Body of pancreas (tissue), 4 donors: ENCODE data around the gene NRP1. TPM values are rescaled to one million over a fixed set of nuclear protein-coding genes. Genes with fewer than 3 reads are reported as not detected.
A peak's percentile ranks its signal among the peaks of the same experiment; 100 is the strongest.

Experiments
- ATAC-seq: fragments of 150-250 bp; one replicate; pipeline ENCODE4 v1.9.1; 2016
- DNase-seq, 4 donors: peaks; one replicate each; pipeline ENCODE4 v3.0.0-alpha.2; 2019
- H3K27ac ChIP-seq, 4 donors: fragments of 200-600 bp; sonication (generic); 1 replicate in 3 of 4; 2 replicates in 1 of 4; pipeline versions ENCODE4 v1.5.1 to v1.6.1; 2016 to 2019; ENCODE audit warnings: mild to moderate bottlenecking in 1 of 4, mixed read lengths in 1 of 4, moderate library complexity in 1 of 4
- H3K27me3 ChIP-seq, 2 donors: fragments of 200-600 bp; sonication (generic); one replicate each; pipeline ENCODE4 v1.6.0; 2016; ENCODE audit warnings: mild to moderate bottlenecking in 1 of 2
- H3K36me3 ChIP-seq, 2 donors: fragments of 200-600 bp; sonication (generic); replicated peaks in 1 of 2; 2 replicates each; pipeline ENCODE4 v1.5.1; 2016; ENCODE audit warnings: low read depth in 2 of 2; ENCODE audit not compliant: insufficient read depth in 1 of 2
- H3K4me1 ChIP-seq: fragments of 200-600 bp; sonication (generic); one replicate; pipeline ENCODE4 v1.6.0; 2016
- H3K4me3 ChIP-seq, 2 donors: fragments of 200-600 bp; sonication (generic); 1 replicate in 1 of 2; 2 replicates in 1 of 2; pipeline ENCODE4 v1.5.1; 2016 to 2019
- H3K9me3 ChIP-seq, 3 donors: fragments of 200-600 bp; sonication (generic); 1 replicate in 2 of 3; 2 replicates in 1 of 3; pipeline ENCODE4 v1.5.1; 2016
- CTCF ChIP-seq, 7 experiments: fragments of 450-650 bp in 4 of 7; fragments of 200-600 bp in 3 of 7; sonication (generic) in 3 of 7; IDR thresholded peaks; one replicate each; pipeline ENCODE4 v1.5.1; 2016 to 2019; ENCODE audit warnings: antibody characterized with exemption in 7 of 7
- POLR2A ChIP-seq, 3 donors: fragments of 450-650 bp; IDR thresholded peaks; one replicate each; pipeline ENCODE4 v1.6.1; 2016; ENCODE audit warnings: antibody characterized with exemption in 3 of 3, mild to moderate bottlenecking in 2 of 3
- WGBS, 2 donors: methylation state at CpG; one replicate each; pipeline ENCODE4 v1.1.5; 2017; 5-methylcytosine and 5-hydroxymethylcytosine counted together
- intact Hi-C: fragments of 100-400 bp; cut with DNase I; formaldehyde crosslinking; loops from one replicate; pipeline ENCODE4 v1.15.1; 2023
- total RNA-seq, 2 donors: library from RNA; depleted of rRNA; stranded (reverse); fragments of >200 nt; gene quantifications; one replicate each; pipeline ENCODE4 v1.1.0, GENCODE V29; 2016

The NRP1 gene
- total RNA-seq, 2 donors from 2014 or later: 37.6 to 62.6 TPM

GRCh38 chr10:33309406-33309805 is 25.1 kb downstream of the NRP1 start:
- Histone ChIP-seq H3K4me1 (no peaks in the 10 kb centered on the region), H3K27me3 (no peaks in the 10 kb centered on the region), H3K36me3 (no peaks in the 10 kb centered on the region), H3K27ac (no peak overlapping the region), H3K4me3 (no peak overlapping the region), H3K9me3 (no peaks in the 10 kb centered on the region)
- ATAC-seq (no peak), DNase-seq (no peak)
- intact Hi-C loops: no loop called here
- TF ChIP-seq CTCF (IDR thresholded peaks at IDR 0.05) (no peak), POLR2A (IDR thresholded peaks at IDR 0.05) (no peak)
- 72 to 77% methylated on average over 8 of the region's 8 CpGs for WGBS, 2 donors

- Histone ChIP-seq H3K27me3 (no peaks in the 10 kb centered on the region), H3K9me3 (no peaks in the 10 kb centered on the region), H3K27ac (no peak overlapping the region), H3K4me3 (no peak overlapping the region), H3K4me1 (no peaks in the 10 kb centered on the region), H3K36me3 (no peaks in the 10 kb centered on the region)
- intact Hi-C loops: no loop called here
- TF ChIP-seq POLR2A (IDR thresholded peaks at IDR 0.05) (no peak), CTCF (IDR thresholded peaks at IDR 0.05) (no peak)
- 89 to 96% methylated on average over 5 of the region's 5 CpGs for whole genome bisulfite sequencing, 2 donors
- ATAC-seq (no peak), DNase-seq (no peak)
Measured at GRCh38 chr10:33307835-33308234, 26.6 kb downstream of the NRP1 start.

- TF ChIP-seq CTCF (IDR thresholded peaks at IDR 0.05) (no peak), POLR2A (IDR thresholded peaks at IDR 0.05) (no peak)
- intact Hi-C loops: no loop called here
- ATAC-seq: no peak
- no peak overlapping the region for H3K4me3 ChIP-seq
- no peak for DNase-seq
- 71 to 76% methylated on average over 4 of the region's 4 CpGs for WGBS, 2 donors
- H3K4me1 ChIP-seq: no peaks in the 10 kb centered on the region
- H3K9me3 ChIP-seq: no peaks in the 10 kb centered on the region
- H3K27ac ChIP-seq: peak overlapping the region in 1 of 4 donors; percentile 6
- H3K27me3 ChIP-seq: no peaks in the 10 kb centered on the region
- no peaks in the 10 kb centered on the region for H3K36me3 ChIP-seq
Measured at GRCh38 chr10:33306701-33307519, 27.6 kb downstream of the NRP1 start.

- no peak for ATAC-seq
- WGBS, 2 donors: 63 to 71% methylated on average over 5 of the region's 5 CpGs
- TF ChIP-seq POLR2A (IDR thresholded peaks at IDR 0.05): no peak
- no peak for TF ChIP-seq CTCF (IDR thresholded peaks at IDR 0.05)
- H3K27ac ChIP-seq: peak overlapping the region in 1 of 4 donors; percentile 6
- intact Hi-C loops: no loop called here
- no peak for DNase-seq
- no peaks in the 10 kb centered on the region for H3K9me3 ChIP-seq
- no peaks in the 10 kb centered on the region for H3K4me1 ChIP-seq
- H3K4me3 ChIP-seq: no peak overlapping the region
- H3K36me3 ChIP-seq: no peaks in the 10 kb centered on the region
- no peaks in the 10 kb centered on the region for H3K27me3 ChIP-seq
Measured at GRCh38 chr10:33306126-33306525, 28.3 kb downstream of the NRP1 start.
